IMR-90 (cell line): Measurements from ENCODE around the gene GGT1. TPM values are rescaled to one million over a fixed set of nuclear protein-coding genes. Genes with fewer than 3 reads are reported as not detected.

Experiments
- ATAC-seq: fragments of 200-7000 bp; cut with Tn5 transposase; 2 replicates; pipeline ENCODE4 v1.9.1; 2020; ENCODE audit warnings: low read depth, mild to moderate bottlenecking, moderate library complexity
- BruUV-seq: library from RNA; stranded (reverse); fragments of 400-500 nt; replicated peaks from 2 replicates; lab custom pipeline; 2021; lab: Mats Ljungman, UMichigan
- CTCF ChIA-PET: fragments of 300-600 bp; formaldehyde crosslinking; extraction: SDS; loops from one replicate; lab custom pipeline; 2021; ENCODE audit warnings: antibody characterized with exemption; lab: Yijun Ruan, JAX
- POLR2A ChIA-PET: fragments of 300-600 bp; sonication (Branson Sonifier 250); formaldehyde crosslinking; loops from one replicate; lab custom pipeline; 2022; ENCODE audit warnings: antibody characterized with exemption; ENCODE audit not compliant: unreplicated experiment; lab: Charles Lee
- DNase-seq: peaks from one replicate; pipeline ENCODE4 v3.0.0; 2013
- H2AFZ ChIP-seq: replicated peaks from 2 replicates; pipeline ENCODE3; 2013; ENCODE audit warnings: low read length, mild to moderate bottlenecking; ENCODE audit not compliant: poor library complexity
- H2AK5ac ChIP-seq: 2 replicates; pipeline ENCODE4 v1.6.1; 2013; ENCODE audit warnings: low read depth, low read length, inconsistent platforms
- H2AK9ac ChIP-seq: replicated peaks from 2 replicates; pipeline ENCODE3; 2013; ENCODE audit warnings: mild to moderate bottlenecking, low read depth, low read length, moderate library complexity; ENCODE audit not compliant: poor library complexity
- H2BK120ac ChIP-seq: 2 replicates; pipeline ENCODE4 v1.6.1; 2013; ENCODE audit warnings: low read depth, low read length, inconsistent platforms
- H2BK15ac ChIP-seq: 3 replicates; pipeline ENCODE4 v1.6.1; 2013; ENCODE audit warnings: low read depth, low read length, inconsistent platforms
- H2BK20ac ChIP-seq: 2 replicates; pipeline ENCODE4 v1.6.1; 2013; ENCODE audit warnings: low read depth, mild to moderate bottlenecking, inconsistent platforms, low read length, moderate library complexity
- H2BK5ac ChIP-seq: 2 replicates; pipeline ENCODE4 v1.6.1; 2013; ENCODE audit warnings: mild to moderate bottlenecking, low read depth, low read length, inconsistent platforms; ENCODE audit not compliant: poor library complexity, severe bottlenecking
- H3K14ac ChIP-seq: replicated peaks from 2 replicates; pipeline ENCODE4 v1.6.1; 2013; ENCODE audit warnings: low read depth, low read length, inconsistent platforms
- H3K18ac ChIP-seq: 2 replicates; pipeline ENCODE4 v1.6.1; 2013; ENCODE audit warnings: low read depth, low read length, control low read depth
- H3K23ac ChIP-seq: 2 replicates; pipeline ENCODE4 v1.6.1; 2013; ENCODE audit warnings: low read depth, low read length, inconsistent platforms
- H3K27ac ChIP-seq: 2 replicates; pipeline ENCODE4 v1.5.1; 2013; ENCODE audit warnings: mild to moderate bottlenecking, control low read depth, low read length; ENCODE audit not compliant: insufficient read depth
- H3K27me3 ChIP-seq: 2 replicates; pipeline ENCODE4 v1.6.1; 2013; ENCODE audit warnings: low read length; ENCODE audit not compliant: control insufficient read depth, insufficient read depth
- H3K36me3 ChIP-seq: 2 replicates; pipeline ENCODE4 v1.6.1; 2013; ENCODE audit warnings: low read length, mixed read lengths; ENCODE audit not compliant: control insufficient read depth, insufficient read depth
- H3K4ac ChIP-seq: 2 replicates; pipeline ENCODE4 v1.6.1; 2013; ENCODE audit warnings: low read depth, low read length, inconsistent platforms
- H3K4me1 ChIP-seq: 2 replicates; pipeline ENCODE4 v1.6.1; 2013; ENCODE audit warnings: low read length, mixed read lengths; ENCODE audit not compliant: control insufficient read depth, insufficient read depth
- H3K4me2 ChIP-seq: 2 replicates; pipeline ENCODE4 v1.6.1; 2013; ENCODE audit warnings: low read depth, mild to moderate bottlenecking, control low read depth, low read length, moderate library complexity
- H3K4me3 ChIP-seq: 2 replicates; pipeline ENCODE4 v1.5.1; 2013; ENCODE audit warnings: low read depth, mild to moderate bottlenecking, control low read depth, low read length, moderate library complexity; ENCODE audit not compliant: insufficient read depth
- H3K56ac ChIP-seq: 2 replicates; pipeline ENCODE4 v1.6.1; 2013; ENCODE audit warnings: low read length, inconsistent platforms; ENCODE audit not compliant: insufficient read depth; ENCODE audit errors: extremely low read depth
- H3K79me1 ChIP-seq, 2 experiments: 2 replicates each; pipeline ENCODE4 v1.6.1; 2013; ENCODE audit warnings: low read length in 2 of 2, inconsistent platforms in 1 of 2, low read depth in 1 of 2
- H3K9ac ChIP-seq: 2 replicates; pipeline ENCODE4 v1.6.1; 2013; ENCODE audit warnings: low read depth, low read length, control low read depth
- H3K9me1 ChIP-seq: 2 replicates; pipeline ENCODE4 v1.6.1; 2013; ENCODE audit warnings: low read length, inconsistent platforms; ENCODE audit not compliant: insufficient read depth
- H3K9me3 ChIP-seq: 2 replicates; pipeline ENCODE4 v1.6.1; 2013; ENCODE audit warnings: low read length; ENCODE audit not compliant: control insufficient read depth, insufficient read depth
- H4K20me1 ChIP-seq: 2 replicates; pipeline ENCODE4 v1.6.1; 2013; ENCODE audit warnings: low read length, inconsistent platforms; ENCODE audit not compliant: insufficient read depth
- H4K5ac ChIP-seq: 2 replicates; pipeline ENCODE4 v1.6.1; 2013; ENCODE audit warnings: mild to moderate bottlenecking, low read depth, low read length, control low read depth
- H4K8ac ChIP-seq, 2 experiments: 2 replicates each; pipeline ENCODE4 v1.6.1; 2013; ENCODE audit warnings: low read depth in 2 of 2, low read length in 2 of 2, control low read depth in 1 of 2, inconsistent platforms in 1 of 2
- H4K91ac ChIP-seq: 2 replicates; pipeline ENCODE4 v1.6.1; 2013; ENCODE audit warnings: low read depth, low read length, inconsistent platforms; ENCODE audit not compliant: insufficient read depth
- CHD1 ChIP-seq: IDR thresholded peaks from 2 replicates; pipeline ENCODE4 v1.6.1; 2012; ENCODE audit warnings: low read depth, low read length, improper control_type of control experiment
- MXI1 ChIP-seq: IDR thresholded peaks from 2 replicates; pipeline ENCODE4 v1.6.1; 2012; ENCODE audit warnings: low read depth, mild to moderate bottlenecking, low read length, moderate library complexity, borderline replicate concordance
- NFE2L2 ChIP-seq: fragments of 150-350 bp; IDR thresholded peaks from 2 replicates; pipeline ENCODE4 v1.6.1; 2016; ENCODE audit warnings: low read depth, mild to moderate bottlenecking, low read length
- POLR2A ChIP-seq: IDR thresholded peaks from 2 replicates; pipeline ENCODE4 v1.6.1; 2012; ENCODE audit warnings: mild to moderate bottlenecking, low read depth, low read length
- WGBS, 2 experiments: methylation state at CpG; one replicate each; pipeline versions ENCODE4 v1.1.5 to v1.1.7; 2013; ENCODE audit warnings: missing lambda C conversion rate in 2 of 2; ENCODE audit not compliant: insufficient read length in 1 of 2; ENCODE audit errors: extremely low coverage in 2 of 2; 5-methylcytosine and 5-hydroxymethylcytosine counted together
- dilution Hi-C: fragments of 300-500 bp; cut with HindIII; formaldehyde crosslinking; loops from one replicate; pipeline ENCODE4 v1.14.3; 2018; ENCODE audit warnings: low sequenced_read_pairs; ENCODE audit not compliant: unreplicated experiment
- in situ Hi-C: fragments of 300-500 bp; cut with MboI; formaldehyde crosslinking; loops from 3 replicates; pipeline ENCODE4 v1.14.3; 2019; ENCODE audit warnings: low sequenced_read_pairs, inconsistent platforms, mixed read lengths
- intact Hi-C: fragments of 100-400 bp; cut with micrococcal nuclease; formaldehyde crosslinking; loops from 2 replicates; pipeline ENCODE4 v1.10.0; 2022
- polyA plus RNA-seq, 3 experiments: library from polyadenylated mRNA; depleted of rRNA; stranded (reverse); fragments of >200 nt; gene quantifications; 2 replicates each; pipeline ENCODE4 v1.2.3, GENCODE V29; 2012; ENCODE audit warnings: low replicate concordance in 1 of 3
- total RNA-seq: library from RNA; depleted of rRNA; stranded (reverse); fragments of >200 nt; gene quantifications from 2 replicates; pipeline ENCODE4 v1.2.3, GENCODE V29; 2012

GGT1 gene
- total and polyA plus RNA-seq, 2 of the 4 experiments (the other 2 are of a cell fraction): 3.4 to 7.3 TPM

GRCh38 chr22:24554313-24555164 lies 48.5 kb upstream of the GGT1 start, which contains the start of gene GUCD1:
Gene GUCD1 (minus strand): TSS chr22:24555138. CDS start chr22:24554991, 147 bp downstream.
- H4K8ac ChIP-seq: peak within 1 kb of the TSS; percentile 88 to 97
- peak within 1 kb of the TSS; percentile 89 for H3K56ac ChIP-seq
- H3K4ac ChIP-seq: peak within 1 kb of the TSS; percentile 91
- DNase-seq (peak; percentile 41), ATAC-seq (peak; percentile 1)
- no TSS peak for BruUV-seq
- peak within 1 kb of the TSS; percentile 97 for H2AFZ ChIP-seq
- H2AK9ac ChIP-seq: peak within 1 kb of the TSS; percentile 100
- in situ Hi-C loops (no loop called here), dilution Hi-C loops (no loop called here), intact Hi-C loops (no loop called here)
- ChIA-PET POLR2A (interaction anchor here (0.6 to 1.0 kb wide), 2 partner anchors 12 to 88 kb away, joined by 4 to 13 read pairs; no protein-coding TSS in a partner anchor), CTCF (no interaction called here)
- H3K79me1 ChIP-seq: peaks cover 34 to 79% of the 10 kb centered on the region in 2 experiments
- TF ChIP-seq NFE2L2 (no peak), POLR2A (peak; percentile 62; the same call in 1 of the 2 replicates), MXI1 (0 out of 2 replicates have a peak, but pooled peaks have one; percentile 31), CHD1 (0 out of 2 replicates have a peak, but pooled peaks have one; percentile 11)
- peak within 1 kb of the TSS; percentile 78 for H4K91ac ChIP-seq
- H3K4me1 ChIP-seq: peaks cover 7% of the 10 kb centered on the region
- H2BK5ac ChIP-seq: peak within 1 kb of the TSS; percentile 91
- H4K20me1 ChIP-seq: peaks cover 50% of the 10 kb centered on the region
- H3K9me3 ChIP-seq: no peaks in the 10 kb centered on the region
- peak within 1 kb of the TSS; percentile 16; the same call in 1 of the 3 replicates for H2BK15ac ChIP-seq
- peaks cover 15% of the 10 kb centered on the region for H3K36me3 ChIP-seq
- peak within 1 kb of the TSS; percentile 86 for H3K14ac ChIP-seq
- peak within 1 kb of the TSS; percentile 95 for H3K4me2 ChIP-seq
- H2BK120ac ChIP-seq: peak within 1 kb of the TSS; percentile 63
- H4K5ac ChIP-seq: peak within 1 kb of the TSS; percentile 85
- H3K4me3 ChIP-seq: peak within 1 kb of the TSS; percentile 85
- H3K9ac ChIP-seq: peak within 1 kb of the TSS; percentile 93
- no peaks in the 10 kb centered on the region for H3K27me3 ChIP-seq
- WGBS, 2 experiments: 1% methylated on average over 36 of the region's 64 CpGs; no CpG with 5 or more reads in 1 of the 2 experiments
- H2AK5ac ChIP-seq: peak within 1 kb of the TSS; percentile 87
- peak within 1 kb of the TSS; percentile 14; the same call in 1 of the 2 replicates for H3K18ac ChIP-seq
- no peak within 1 kb of the TSS for H2BK20ac ChIP-seq
- H3K27ac ChIP-seq: peak within 1 kb of the TSS; percentile 93
- H3K23ac ChIP-seq: peak within 1 kb of the TSS; percentile 99
- H3K9me1 ChIP-seq: peaks cover 23% of the 10 kb centered on the region
